RWPE2 (cell line): ENCODE measurements around the gene CNR1.
"Not testable (repeated sequence)": the region's sequence is repeated elsewhere in the genome, so short reads cannot be mapped to it uniquely, and the experiment has no call there.

Experiments used
- ATAC-seq: fragments of 200-7000 bp; cut with Tn5 transposase; 3 replicates; pipeline ENCODE4 v1.9.1; 2021; ENCODE audit warnings: low read depth
- DNase-seq: peaks from one replicate; pipeline ENCODE4 v3.0.0-alpha.2; 2020; ENCODE audit warnings: low spot score
- H3K27ac ChIP-seq: fragments of 450-650 bp; 2 replicates; pipeline ENCODE4 v1.5.1; 2017; ENCODE audit warnings: mild to moderate bottlenecking; ENCODE audit not compliant: poor library complexity, severe bottlenecking
- H3K27me3 ChIP-seq: fragments of 250-450 bp; sonication (Bioruptor Pico); 2 replicates; pipeline ENCODE4 v1.5.1; 2021; ENCODE audit warnings: mild to moderate bottlenecking, moderate library complexity; ENCODE audit not compliant: insufficient read depth, poor library complexity, severe bottlenecking
- H3K36me3 ChIP-seq: fragments of 250-450 bp; sonication (Bioruptor Pico); 2 replicates; pipeline ENCODE4 v1.5.1; 2020; ENCODE audit warnings: low read depth, mild to moderate bottlenecking, moderate library complexity
- H3K4me1 ChIP-seq: fragments of 250-450 bp; sonication (Bioruptor Pico); 2 replicates; pipeline ENCODE4 v1.5.1; 2021; ENCODE audit warnings: mild to moderate bottlenecking, moderate library complexity; ENCODE audit not compliant: insufficient read depth, poor library complexity, severe bottlenecking
- H3K4me3 ChIP-seq: fragments of 250-450 bp; sonication (Bioruptor Pico); 2 replicates; pipeline ENCODE4 v1.5.1; 2021; ENCODE audit warnings: mild to moderate bottlenecking, moderate library complexity; ENCODE audit not compliant: severe bottlenecking
- H3K9me3 ChIP-seq: fragments of 250-450 bp; sonication (Bioruptor Pico); 2 replicates; pipeline ENCODE4 v1.5.1; 2021; ENCODE audit warnings: mild to moderate bottlenecking, moderate library complexity; ENCODE audit not compliant: severe bottlenecking
- TF ChIP-seq, protein P1 (sequence below): fragments of 450-650 bp; IDR thresholded peaks from one replicate; pipeline ENCODE4 v1.5.1; 2017; ENCODE audit warnings: mild to moderate bottlenecking, moderate library complexity; ENCODE audit not compliant: poor library complexity, severe bottlenecking

The CNR1 gene

DNA sequence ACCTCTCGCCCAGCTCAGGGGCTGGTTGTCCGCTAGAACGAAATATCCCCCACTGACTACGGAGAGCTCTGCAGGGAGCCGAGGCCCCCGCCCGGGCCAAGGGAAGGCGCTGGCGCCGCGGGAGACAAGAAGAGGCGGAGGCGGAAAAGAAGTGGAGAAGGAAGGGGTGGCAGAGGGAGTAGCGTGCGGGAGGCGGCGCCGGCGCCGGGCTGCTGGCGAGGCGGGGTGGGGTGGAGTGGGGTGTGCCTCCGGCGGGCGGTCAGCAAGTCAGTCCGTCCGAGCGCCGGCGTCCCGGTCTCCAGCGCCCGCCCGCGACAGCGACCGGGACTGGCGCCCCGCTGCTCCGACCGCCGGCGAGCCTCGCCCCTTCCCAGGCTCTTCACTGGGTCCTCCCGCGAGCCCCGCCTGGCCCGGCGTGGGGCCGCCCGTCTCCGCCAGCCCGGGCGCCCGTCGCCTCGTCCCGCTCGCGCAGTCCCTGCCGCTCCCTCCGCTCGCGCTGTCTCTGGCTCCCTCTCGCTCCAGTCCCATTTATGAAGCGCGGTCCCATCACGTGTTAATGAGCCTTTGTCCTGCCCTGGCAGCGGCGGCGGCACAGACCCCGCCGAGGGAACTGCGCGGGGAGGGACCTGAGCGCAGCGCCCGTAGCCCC lies at the start of gene CNR1:
TSS of gene CNR1 (minus strand) at position 504 of the 649 bp plus-strand sequence. CDS start 21,073 bp downstream, outside the sequence.
- Histone ChIP-seq H3K9me3 (no peaks in the 10 kb centered on the region), H3K4me3 (peak within 1 kb of the TSS; percentile 27), H3K36me3 (no peaks in the 10 kb centered on the region), H3K4me1 (no peaks in the 10 kb centered on the region), H3K27ac (no peak within 1 kb of the TSS), H3K27me3 (peaks cover 87% of the 10 kb centered on the region)
- peak; percentile 68 for ATAC-seq
- TF ChIP-seq, protein P1, sequence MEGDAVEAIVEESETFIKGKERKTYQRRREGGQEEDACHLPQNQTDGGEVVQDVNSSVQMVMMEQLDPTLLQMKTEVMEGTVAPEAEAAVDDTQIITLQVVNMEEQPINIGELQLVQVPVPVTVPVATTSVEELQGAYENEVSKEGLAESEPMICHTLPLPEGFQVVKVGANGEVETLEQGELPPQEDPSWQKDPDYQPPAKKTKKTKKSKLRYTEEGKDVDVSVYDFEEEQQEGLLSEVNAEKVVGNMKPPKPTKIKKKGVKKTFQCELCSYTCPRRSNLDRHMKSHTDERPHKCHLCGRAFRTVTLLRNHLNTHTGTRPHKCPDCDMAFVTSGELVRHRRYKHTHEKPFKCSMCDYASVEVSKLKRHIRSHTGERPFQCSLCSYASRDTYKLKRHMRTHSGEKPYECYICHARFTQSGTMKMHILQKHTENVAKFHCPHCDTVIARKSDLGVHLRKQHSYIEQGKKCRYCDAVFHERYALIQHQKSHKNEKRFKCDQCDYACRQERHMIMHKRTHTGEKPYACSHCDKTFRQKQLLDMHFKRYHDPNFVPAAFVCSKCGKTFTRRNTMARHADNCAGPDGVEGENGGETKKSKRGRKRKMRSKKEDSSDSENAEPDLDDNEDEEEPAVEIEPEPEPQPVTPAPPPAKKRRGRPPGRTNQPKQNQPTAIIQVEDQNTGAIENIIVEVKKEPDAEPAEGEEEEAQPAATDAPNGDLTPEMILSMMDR, result no peak
- no peak for DNase-seq

DNA sequence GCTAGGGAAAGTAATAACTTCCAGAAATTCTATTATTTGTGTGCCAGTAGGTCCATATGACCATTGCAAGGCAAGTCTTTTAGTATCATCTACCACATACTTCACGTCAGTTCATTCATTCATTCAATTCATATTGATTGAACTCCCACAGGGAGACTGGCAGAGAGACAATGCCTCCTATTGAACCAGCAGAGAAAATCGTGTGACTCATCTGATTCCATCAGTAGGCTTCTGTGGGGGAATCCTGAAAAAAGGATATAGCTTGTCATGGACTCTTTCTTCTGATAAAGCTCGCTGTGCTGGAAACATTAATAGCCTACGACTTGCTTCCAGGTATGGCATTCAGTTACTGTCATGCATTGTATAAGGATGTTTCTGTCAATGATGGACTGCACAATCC lies 45.3 kb upstream of the CNR1 start:
- TF ChIP-seq, protein P1, result no peak
- no peak overlapping the region for H3K27ac ChIP-seq
- ATAC-seq (no peak), DNase-seq (no peak)
- no peaks in the 10 kb centered on the region for H3K9me3 ChIP-seq
- no peaks in the 10 kb centered on the region for H3K4me1 ChIP-seq
- H3K36me3 ChIP-seq, result no peaks in the 10 kb centered on the region
- H3K27me3 ChIP-seq, result no peaks in the 10 kb centered on the region
- no peak overlapping the region for H3K4me3 ChIP-seq

DNA sequence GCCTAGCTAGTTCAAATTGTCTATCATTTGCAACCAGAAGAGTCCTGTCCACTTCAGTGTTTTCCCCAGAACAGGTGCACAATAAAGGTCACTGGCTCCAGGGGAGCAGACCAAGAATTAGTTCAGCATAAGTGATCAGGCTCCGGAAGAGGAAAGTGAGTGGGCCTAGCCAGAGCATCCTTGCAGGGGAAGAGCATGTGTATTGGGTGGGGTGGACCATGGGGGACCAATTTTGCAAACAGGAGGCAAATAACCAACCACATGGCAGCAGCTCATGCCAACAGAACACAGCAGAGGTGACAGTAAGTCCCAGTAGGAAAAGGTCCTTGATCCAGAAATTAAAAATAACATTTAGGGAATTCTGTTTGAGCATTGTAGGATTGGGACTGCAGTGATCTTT lies 43.2 kb upstream of the CNR1 start:
- no peaks in the 10 kb centered on the region for H3K9me3 ChIP-seq
- no peak overlapping the region for H3K4me3 ChIP-seq
- no peaks in the 10 kb centered on the region for H3K4me1 ChIP-seq
- DNase-seq (no peak), ATAC-seq (no peak)
- no peaks in the 10 kb centered on the region for H3K27me3 ChIP-seq
- no peak overlapping the region for H3K27ac ChIP-seq
- TF ChIP-seq, protein P1, result no peak
- no peaks in the 10 kb centered on the region for H3K36me3 ChIP-seq

DNA sequence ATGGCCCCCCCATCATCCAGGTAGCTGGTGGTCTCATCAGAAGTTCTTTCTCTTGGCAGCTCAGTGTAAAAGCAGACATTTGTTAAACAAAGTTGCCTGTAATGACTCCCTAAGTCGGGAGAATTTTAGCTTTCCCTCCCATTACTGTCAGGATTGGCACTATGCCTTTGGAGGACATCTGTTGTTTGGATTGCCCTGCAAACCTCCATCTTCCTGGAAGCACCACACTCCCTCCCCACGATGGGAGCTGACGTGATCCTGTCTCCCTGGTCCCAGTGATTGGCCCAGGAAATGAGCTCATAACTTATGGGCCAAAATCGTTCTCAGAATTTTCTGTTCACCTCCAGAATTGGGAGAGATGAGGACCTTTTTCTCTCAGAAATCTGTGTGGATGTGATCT lies 42.6 kb upstream of the CNR1 start:
- no peak overlapping the region for H3K4me3 ChIP-seq
- no peaks in the 10 kb centered on the region for H3K36me3 ChIP-seq
- no peak overlapping the region for H3K27ac ChIP-seq
- TF ChIP-seq, protein P1, result no peak
- no peaks in the 10 kb centered on the region for H3K4me1 ChIP-seq
- H3K9me3 ChIP-seq, result no peaks in the 10 kb centered on the region
- H3K27me3 ChIP-seq, result no peaks in the 10 kb centered on the region
- ATAC-seq (no peak), DNase-seq (no peak)

DNA sequence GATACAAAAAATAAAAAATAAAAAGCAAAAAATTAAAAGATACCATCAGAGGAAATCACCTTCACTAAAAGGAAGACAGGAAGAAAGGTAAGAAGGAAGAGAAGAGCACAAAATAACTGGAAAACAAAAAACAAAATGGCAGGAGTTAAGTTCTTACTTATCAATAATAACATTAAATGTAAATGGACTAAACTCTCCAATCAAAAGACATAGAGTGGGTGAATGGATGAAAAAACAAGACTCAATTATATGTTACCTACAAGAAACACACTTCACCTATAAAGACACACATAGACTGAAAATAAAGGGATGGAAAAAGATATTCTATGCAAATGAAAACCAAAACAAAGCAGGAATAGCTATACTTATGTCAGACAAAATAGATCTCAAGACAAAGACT lies 35.6 kb upstream of the CNR1 start:
- DNase-seq, H3K36me3 ChIP-seq, H3K4me3 ChIP-seq, H3K4me1 ChIP-seq, ATAC-seq, H3K27ac ChIP-seq, H3K9me3 ChIP-seq, H3K27me3 ChIP-seq: not testable (repeated sequence)
